Fibroblast of pulmonary artery (primary cell): ENCODE results near the gene OSBP.
A peak's percentile ranks its signal among the peaks of the same experiment; 100 is the strongest.

Source experiments
- DNase-seq: peaks from one replicate; pipeline ENCODE4 v3.0.0-alpha.2; 2010; ENCODE audit warnings: low read depth
- H3K4me3 ChIP-seq: replicated peaks from 2 replicates; pipeline ENCODE4 v1.5.1; 2011; ENCODE audit warnings: low read depth, mild to moderate bottlenecking, control low read depth, low read length, moderate library complexity
- CTCF ChIP-seq: IDR thresholded peaks from 2 replicates; pipeline ENCODE4 v1.5.1; 2011; ENCODE audit warnings: mild to moderate bottlenecking, control low read depth, low read length, inconsistent platforms; ENCODE audit errors: missing control alignments

The OSBP gene, protein sequence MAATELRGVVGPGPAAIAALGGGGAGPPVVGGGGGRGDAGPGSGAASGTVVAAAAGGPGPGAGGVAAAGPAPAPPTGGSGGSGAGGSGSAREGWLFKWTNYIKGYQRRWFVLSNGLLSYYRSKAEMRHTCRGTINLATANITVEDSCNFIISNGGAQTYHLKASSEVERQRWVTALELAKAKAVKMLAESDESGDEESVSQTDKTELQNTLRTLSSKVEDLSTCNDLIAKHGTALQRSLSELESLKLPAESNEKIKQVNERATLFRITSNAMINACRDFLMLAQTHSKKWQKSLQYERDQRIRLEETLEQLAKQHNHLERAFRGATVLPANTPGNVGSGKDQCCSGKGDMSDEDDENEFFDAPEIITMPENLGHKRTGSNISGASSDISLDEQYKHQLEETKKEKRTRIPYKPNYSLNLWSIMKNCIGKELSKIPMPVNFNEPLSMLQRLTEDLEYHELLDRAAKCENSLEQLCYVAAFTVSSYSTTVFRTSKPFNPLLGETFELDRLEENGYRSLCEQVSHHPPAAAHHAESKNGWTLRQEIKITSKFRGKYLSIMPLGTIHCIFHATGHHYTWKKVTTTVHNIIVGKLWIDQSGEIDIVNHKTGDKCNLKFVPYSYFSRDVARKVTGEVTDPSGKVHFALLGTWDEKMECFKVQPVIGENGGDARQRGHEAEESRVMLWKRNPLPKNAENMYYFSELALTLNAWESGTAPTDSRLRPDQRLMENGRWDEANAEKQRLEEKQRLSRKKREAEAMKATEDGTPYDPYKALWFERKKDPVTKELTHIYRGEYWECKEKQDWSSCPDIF

DNA sequence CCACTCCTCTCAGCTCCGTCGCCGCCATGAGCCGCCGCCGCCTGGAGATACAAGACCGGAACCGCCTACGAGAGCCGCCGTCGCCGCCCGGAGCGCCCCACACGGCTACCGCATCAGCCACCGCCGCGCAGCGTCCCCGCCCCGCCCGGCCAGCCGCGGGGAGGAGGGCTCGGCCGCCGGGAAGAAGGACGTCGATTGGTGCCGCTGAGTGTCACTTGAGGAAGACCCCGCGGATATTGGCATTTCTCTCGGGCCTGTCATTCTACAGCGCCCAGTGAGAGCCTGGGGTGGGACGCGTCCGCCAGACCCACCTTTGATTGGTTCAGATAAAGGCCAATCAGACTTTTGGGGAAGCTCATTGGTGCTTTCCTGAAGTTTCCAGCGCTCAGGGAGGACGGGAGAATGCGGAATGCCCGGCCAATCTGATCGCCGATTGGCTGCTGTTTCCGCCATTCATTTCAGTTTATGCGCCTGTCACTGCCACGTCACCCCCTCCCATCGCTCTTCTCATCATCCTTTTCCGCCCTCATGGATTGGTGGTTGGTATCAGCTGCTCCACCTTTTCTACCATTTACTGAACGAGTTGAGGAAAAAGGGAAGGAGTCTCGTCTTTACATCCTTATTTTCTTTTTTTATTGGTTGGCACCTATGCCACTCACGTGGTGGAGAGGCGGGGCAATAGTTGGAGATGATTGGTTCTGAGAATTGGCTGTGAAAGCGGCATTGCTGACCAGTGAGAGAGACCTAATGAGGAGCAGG lies at the start of gene OSBP:
OSBP (minus strand) TSS at position 138 of the 759 bp plus-strand sequence; CDS start at position 28, 110 bp downstream.
- DNase-seq: peak; percentile 100
- H3K4me3 ChIP-seq: peak within 1 kb of the TSS; percentile 89
- no peak for TF ChIP-seq CTCF

- TF ChIP-seq CTCF: no peak
- H3K4me3 ChIP-seq: no peak overlapping the region
- DNase-seq: no peak
Observed at GRCh38 chr11:59660621-59661020, 45.0 kb upstream of the OSBP start.

GRCh38 chr11:59659981-59660380 lies 44.4 kb upstream of the OSBP start:
- TF ChIP-seq CTCF: no peak
- H3K4me3 ChIP-seq: no peak overlapping the region
- DNase-seq: no peak

GRCh38 chr11:59658036-59658435 lies 42.5 kb upstream of the OSBP start:
- TF ChIP-seq CTCF: no peak
- no peak overlapping the region for H3K4me3 ChIP-seq

DNA sequence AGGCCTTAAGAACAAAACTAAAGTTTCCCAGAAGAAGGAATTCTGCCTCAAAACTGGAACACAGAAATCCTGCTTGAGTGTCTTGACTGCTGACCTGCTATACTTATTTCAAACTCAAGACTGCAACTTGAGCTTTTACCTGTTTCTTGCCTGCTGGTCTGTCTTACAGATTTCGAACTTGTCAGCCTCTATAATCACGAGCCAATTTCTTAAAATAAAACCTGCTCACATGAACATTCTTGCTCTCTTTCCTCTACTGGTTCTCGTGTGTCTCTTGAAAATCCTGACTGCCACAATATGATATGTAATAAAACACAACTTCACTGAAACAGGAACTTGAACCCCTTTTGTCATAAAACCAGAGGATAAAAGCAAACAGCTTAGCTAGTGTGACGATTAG lies 39.3 kb upstream of the OSBP start:
- H3K4me3 ChIP-seq: no peak overlapping the region
- DNase-seq: no peak
- TF ChIP-seq CTCF: no peak

More at GRCh38 chr11:59658036-59658435, 42.5 kb upstream of the OSBP start:
- DNase-seq: peak; percentile 31

DNA sequence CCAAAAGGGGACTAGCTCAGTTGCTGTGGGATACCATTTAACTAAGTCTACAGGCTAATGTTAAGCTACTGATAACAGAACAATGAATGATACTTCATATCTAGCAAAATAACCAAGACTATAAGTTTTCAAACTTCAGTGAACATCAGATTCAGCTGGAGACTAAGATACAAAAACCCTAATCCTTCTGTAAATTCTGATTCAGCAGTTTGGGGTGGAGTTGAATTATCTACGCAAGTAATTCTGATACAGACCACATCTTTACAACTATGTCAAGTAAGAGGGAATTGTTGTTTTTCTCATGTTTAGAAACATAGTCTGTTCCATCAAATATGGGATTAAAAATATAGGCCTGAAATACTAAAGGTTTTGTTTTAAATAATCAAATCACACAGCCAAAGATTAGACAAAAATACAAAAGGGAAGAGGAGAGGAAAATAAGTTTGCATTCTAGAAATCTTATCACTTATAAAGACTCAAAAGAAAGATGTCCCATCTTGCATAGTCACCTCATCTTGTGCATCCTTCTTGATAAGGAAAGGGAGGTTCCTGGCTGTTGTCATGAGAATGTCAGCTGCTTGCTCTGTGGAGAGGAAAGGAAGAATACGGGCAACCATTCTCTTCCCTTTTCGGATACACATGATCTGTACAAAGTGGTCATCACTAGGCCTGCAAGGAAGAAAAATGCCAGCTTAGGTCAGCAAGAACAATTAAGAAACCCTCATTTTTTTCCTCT lies 31.8 kb upstream of the OSBP start:
- no peak for TF ChIP-seq CTCF
- no peak overlapping the region for H3K4me3 ChIP-seq
- DNase-seq: no peak
